Gastrocnemius medialis (tissue), 4 donors: ENCODE data around the gene SHQ1. TPM values are rescaled to one million over a fixed set of nuclear protein-coding genes. Genes with fewer than 3 reads are reported as not detected.

Experiments
- ATAC-seq, 2 donors: fragments of 150-250 bp; one replicate each; pipeline ENCODE4 v1.9.1; 2016
- DNase-seq, 2 donors: peaks; one replicate each; pipeline ENCODE4 v3.0.0-alpha.2; 2019
- H3K27ac ChIP-seq, 4 donors: fragments of 200-600 bp; sonication (generic); 1 replicate in 1 of 4; 2 replicates in 3 of 4; pipeline ENCODE4 v1.5.1; 2016 to 2018; ENCODE audit warnings: mild to moderate bottlenecking in 2 of 4, moderate library complexity in 1 of 4
- H3K27me3 ChIP-seq, 3 donors: fragments of 200-600 bp; sonication (generic) in 2 of 3; 1 replicate in 1 of 3; 2 replicates in 2 of 3; pipeline versions ENCODE4 v1.5.1 to v1.6.0; 2016 to 2019; ENCODE audit warnings: mild to moderate bottlenecking in 1 of 3, moderate library complexity in 1 of 3
- H3K36me3 ChIP-seq, 2 donors: fragments of 200-600 bp; sonication (generic) in 1 of 2; one replicate each; pipeline ENCODE4 v1.5.1; 2017 to 2018
- H3K4me1 ChIP-seq, 2 donors: fragments of 200-600 bp; sonication (generic) in 1 of 2; one replicate each; pipeline ENCODE4 v1.5.1; 2016 to 2017; ENCODE audit warnings: mild to moderate bottlenecking in 2 of 2
- H3K4me3 ChIP-seq, 4 donors: fragments of 200-600 bp; sonication (generic) in 3 of 4; 1 replicate in 1 of 4; 2 replicates in 3 of 4; pipeline ENCODE4 v1.5.1; 2016 to 2019; ENCODE audit warnings: mild to moderate bottlenecking in 2 of 4
- H3K9me3 ChIP-seq, 3 donors: fragments of 200-600 bp; sonication (generic) in 2 of 3; 1 replicate in 1 of 3; 2 replicates in 2 of 3; pipeline ENCODE4 v1.5.1; 2016 to 2019
- CTCF ChIP-seq, 5 experiments: fragments of 450-650 bp in 3 of 5; fragments of 200-600 bp in 2 of 5; sonication (generic) in 2 of 5; IDR thresholded peaks in 4 of 5; conservative IDR thresholded peaks in 1 of 5; 1 replicate in 4 of 5; 2 replicates in 1 of 5; pipeline ENCODE4 v1.5.1; 2016 to 2019; ENCODE audit warnings: antibody characterized with exemption in 5 of 5, mild to moderate bottlenecking in 3 of 5, moderate library complexity in 3 of 5
- POLR2A ChIP-seq, 2 donors: fragments of 450-650 bp; IDR thresholded peaks; one replicate each; pipeline ENCODE4 v1.6.1; 2017; ENCODE audit warnings: antibody characterized with exemption in 2 of 2, mild to moderate bottlenecking in 2 of 2, moderate library complexity in 2 of 2
- in situ Hi-C, 4 donors: fragments of 200-750 bp; cut with MboI; loops; one replicate each; pipeline versions ENCODE4 v1.15.0 to v1.8.0; 2017; ENCODE audit warnings: low sequenced_read_pairs in 4 of 4
- intact Hi-C: fragments of 100-400 bp; cut with DNase I; formaldehyde crosslinking; loops from one replicate; pipeline ENCODE4 v1.15.1; 2023; ENCODE audit warnings: low total_unique reads
- total RNA-seq, 4 donors: library from RNA; depleted of rRNA; stranded (reverse); fragments of >200 nt; gene quantifications; one replicate each; pipeline versions ENCODE4 v1.1.0 to v1.2.3, GENCODE V29; 2016

SHQ1 gene
- total RNA-seq, 4 donors from 2014 or later: 9.2 to 15.0 (median 12.6) TPM

- in situ Hi-C loops: loop anchor here in 3 of 4 donors (25.0 kb wide), 3 partner anchors 842 to 1092 kb away; partner anchors contain the start of gene EIF4E3 (in 1 of the 3)
- DNase-seq: no peak
- H3K36me3 ChIP-seq: no peaks in the 10 kb centered on the region
- H3K4me3 ChIP-seq: no peak overlapping the region
- no peaks in the 10 kb centered on the region for H3K9me3 ChIP-seq
- H3K4me1 ChIP-seq: peaks cover 0 to 7% of the 10 kb centered on the region in 2 donors
- intact Hi-C loops: no loop called here
- TF ChIP-seq CTCF (IDR thresholded peaks at IDR 0.05 in 4 of 5, conservative IDR thresholded peaks at IDR 0.05 in 1 of 5) (no peak), POLR2A (IDR thresholded peaks at IDR 0.05) (no peak)
- no peak overlapping the region for H3K27ac ChIP-seq
- no peak for ATAC-seq
- no peaks in the 10 kb centered on the region for H3K27me3 ChIP-seq
Observed at GRCh38 chr3:72804361-72804760, 43.9 kb downstream of the SHQ1 start.

GRCh38 chr3:72803573-72803972, 44.7 kb downstream of the SHQ1 start:
- intact Hi-C loops (no loop called here), in situ Hi-C loops (loop anchor here in 3 of 4 donors (25.0 kb wide), 3 partner anchors 841 to 1091 kb away; partner anchors contain the start of gene EIF4E3 (in 1 of the 3))
- TF ChIP-seq POLR2A (IDR thresholded peaks at IDR 0.05) (no peak), CTCF (IDR thresholded peaks at IDR 0.05 in 4 of 5, conservative IDR thresholded peaks at IDR 0.05 in 1 of 5) (no peak)
- Histone ChIP-seq H3K36me3 (no peaks in the 10 kb centered on the region), H3K4me1 (peaks cover 0 to 7% of the 10 kb centered on the region in 2 donors), H3K9me3 (no peaks in the 10 kb centered on the region), H3K27me3 (no peaks in the 10 kb centered on the region), H3K27ac (no peak overlapping the region), H3K4me3 (no peak overlapping the region)
- no peak for ATAC-seq
- no peak for DNase-seq

GRCh38 chr3:72802001-72802400, 46.2 kb downstream of the SHQ1 start:
- Histone ChIP-seq H3K27me3 (no peaks in the 10 kb centered on the region), H3K27ac (no peak overlapping the region), H3K4me3 (no peak overlapping the region), H3K36me3 (no peaks in the 10 kb centered on the region), H3K4me1 (peaks cover 0 to 7% of the 10 kb centered on the region in 2 donors), H3K9me3 (no peaks in the 10 kb centered on the region)
- intact Hi-C loops (no loop called here), in situ Hi-C loops (loop anchor here in 3 of 4 donors (25.0 kb wide), 3 partner anchors 840 to 1090 kb away; partner anchors contain the start of gene EIF4E3 (in 1 of the 3))
- DNase-seq: no peak
- TF ChIP-seq CTCF (IDR thresholded peaks at IDR 0.05 in 4 of 5, conservative IDR thresholded peaks at IDR 0.05 in 1 of 5): no peak
- TF ChIP-seq POLR2A (IDR thresholded peaks at IDR 0.05): no peak
- ATAC-seq: no peak

GRCh38 chr3:72800869-72801268, 47.4 kb downstream of the SHQ1 start:
- no peaks in the 10 kb centered on the region for H3K27me3 ChIP-seq
- ATAC-seq (no peak), DNase-seq (no peak)
- no peaks in the 10 kb centered on the region for H3K36me3 ChIP-seq
- TF ChIP-seq POLR2A (IDR thresholded peaks at IDR 0.05) (no peak), CTCF (IDR thresholded peaks at IDR 0.05 in 4 of 5, conservative IDR thresholded peaks at IDR 0.05 in 1 of 5) (no peak)
- in situ Hi-C loops: loop anchor here in 3 of 4 donors (25.0 kb wide), 3 partner anchors 839 to 1089 kb away; partner anchors contain the start of gene EIF4E3 (in 1 of the 3)
- no peak overlapping the region for H3K27ac ChIP-seq
- no peaks in the 10 kb centered on the region for H3K9me3 ChIP-seq
- intact Hi-C loops: no loop called here
- H3K4me3 ChIP-seq: no peak overlapping the region
- H3K4me1 ChIP-seq: peaks cover 0 to 2% of the 10 kb centered on the region in 2 donors
